AG09309 (cell line): Measurements from ENCODE around the gene RILPL2.
"Not testable (repeated sequence)": the region's sequence is repeated elsewhere in the genome, so short reads cannot be mapped to it uniquely, and the experiment has no call there.

Experiments used
- DNase-seq: peaks from one replicate; pipeline ENCODE4 v3.0.0-alpha.2; 2010; ENCODE audit warnings: low read depth
- H3K4me3 ChIP-seq: 2 replicates; pipeline ENCODE4 v1.5.1; 2011; ENCODE audit warnings: mild to moderate bottlenecking, low read depth, low read length, moderate library complexity; ENCODE audit not compliant: control insufficient read depth
- TF ChIP-seq, protein P1 (sequence below): IDR thresholded peaks from 2 replicates; pipeline ENCODE4 v1.5.1; 2011; ENCODE audit warnings: mild to moderate bottlenecking, low read depth, low read length, inconsistent platforms; ENCODE audit not compliant: insufficient read depth, control insufficient read depth; ENCODE audit errors: missing control alignments

Gene RILPL2

GRCh38 chr12:123421314-123421713 is 15.2 kb downstream of the RILPL2 start:
- no peak for DNase-seq
- H3K4me3 ChIP-seq, result no peak overlapping the region
- TF ChIP-seq, protein P1, sequence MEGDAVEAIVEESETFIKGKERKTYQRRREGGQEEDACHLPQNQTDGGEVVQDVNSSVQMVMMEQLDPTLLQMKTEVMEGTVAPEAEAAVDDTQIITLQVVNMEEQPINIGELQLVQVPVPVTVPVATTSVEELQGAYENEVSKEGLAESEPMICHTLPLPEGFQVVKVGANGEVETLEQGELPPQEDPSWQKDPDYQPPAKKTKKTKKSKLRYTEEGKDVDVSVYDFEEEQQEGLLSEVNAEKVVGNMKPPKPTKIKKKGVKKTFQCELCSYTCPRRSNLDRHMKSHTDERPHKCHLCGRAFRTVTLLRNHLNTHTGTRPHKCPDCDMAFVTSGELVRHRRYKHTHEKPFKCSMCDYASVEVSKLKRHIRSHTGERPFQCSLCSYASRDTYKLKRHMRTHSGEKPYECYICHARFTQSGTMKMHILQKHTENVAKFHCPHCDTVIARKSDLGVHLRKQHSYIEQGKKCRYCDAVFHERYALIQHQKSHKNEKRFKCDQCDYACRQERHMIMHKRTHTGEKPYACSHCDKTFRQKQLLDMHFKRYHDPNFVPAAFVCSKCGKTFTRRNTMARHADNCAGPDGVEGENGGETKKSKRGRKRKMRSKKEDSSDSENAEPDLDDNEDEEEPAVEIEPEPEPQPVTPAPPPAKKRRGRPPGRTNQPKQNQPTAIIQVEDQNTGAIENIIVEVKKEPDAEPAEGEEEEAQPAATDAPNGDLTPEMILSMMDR, result no peak

GRCh38 chr12:123410041-123410412 is 26.5 kb downstream of the RILPL2 start:
- DNase-seq, result no peak
- H3K4me3 ChIP-seq, result no peak overlapping the region
- TF ChIP-seq, protein P1, result no peak

DNA sequence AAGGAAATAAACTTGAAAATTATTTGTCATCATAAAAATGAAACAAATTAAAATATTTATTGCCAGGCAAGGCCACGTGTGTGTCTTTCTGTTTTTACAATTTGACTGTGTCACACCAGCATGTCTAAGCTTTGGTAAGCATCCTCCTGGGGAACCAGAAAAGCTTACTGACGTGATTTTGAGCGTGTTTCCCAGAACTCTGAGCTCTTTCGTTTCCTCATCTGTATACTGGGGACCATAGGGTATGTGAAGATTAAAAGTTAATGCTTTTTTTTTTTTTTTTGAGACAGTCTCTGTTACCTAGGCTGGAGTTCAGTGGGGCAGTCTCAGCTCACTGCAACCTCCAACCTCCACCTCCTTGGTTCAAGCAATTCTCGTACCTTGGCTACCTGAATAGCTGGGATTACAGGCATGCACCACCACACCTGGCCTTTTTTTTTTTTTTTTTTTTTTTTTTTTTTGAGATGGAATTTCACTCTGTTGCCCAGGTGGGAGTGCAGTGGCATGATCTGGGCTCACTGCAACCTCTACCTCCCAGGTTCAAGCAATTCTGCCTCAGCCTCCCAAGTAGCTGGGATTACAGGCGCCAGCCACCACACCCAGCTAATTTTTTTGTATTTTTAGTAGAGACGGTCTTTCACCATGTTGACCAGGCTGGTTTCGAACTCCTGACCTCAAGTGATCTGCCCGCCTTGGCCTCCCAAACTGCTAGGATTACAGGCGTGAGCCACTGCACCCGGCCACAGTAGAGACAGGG is 27.0 kb downstream of the RILPL2 start:
- not testable (repeated sequence) for H3K4me3 ChIP-seq, DNase-seq

- H3K4me3 ChIP-seq, DNase-seq: not testable (repeated sequence)
These were observed 27.9 kb downstream of the RILPL2 start for GRCh38 chr12:123408619-123409018.

DNA sequence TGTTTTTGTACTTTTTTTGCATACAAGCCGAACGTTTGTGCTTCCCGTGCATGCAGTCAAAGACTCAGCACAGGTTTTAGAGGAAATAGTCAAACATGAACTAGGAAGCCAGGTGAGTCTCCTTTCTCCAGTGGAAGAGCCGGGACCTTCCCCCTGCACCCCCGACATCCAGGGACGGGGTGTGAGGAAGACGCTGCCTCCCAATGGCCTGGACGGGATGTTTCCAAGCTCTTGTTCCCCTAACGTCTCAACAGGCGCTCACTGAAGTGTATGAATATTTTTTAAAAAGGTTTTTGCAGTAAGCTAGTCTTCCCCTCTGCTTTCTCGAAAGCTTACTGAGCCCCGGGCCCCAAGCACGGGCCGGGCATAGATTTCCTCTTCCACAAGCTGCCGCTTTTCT is 28.6 kb downstream of the RILPL2 start:
- not testable (repeated sequence) for H3K4me3 ChIP-seq, DNase-seq

DNA sequence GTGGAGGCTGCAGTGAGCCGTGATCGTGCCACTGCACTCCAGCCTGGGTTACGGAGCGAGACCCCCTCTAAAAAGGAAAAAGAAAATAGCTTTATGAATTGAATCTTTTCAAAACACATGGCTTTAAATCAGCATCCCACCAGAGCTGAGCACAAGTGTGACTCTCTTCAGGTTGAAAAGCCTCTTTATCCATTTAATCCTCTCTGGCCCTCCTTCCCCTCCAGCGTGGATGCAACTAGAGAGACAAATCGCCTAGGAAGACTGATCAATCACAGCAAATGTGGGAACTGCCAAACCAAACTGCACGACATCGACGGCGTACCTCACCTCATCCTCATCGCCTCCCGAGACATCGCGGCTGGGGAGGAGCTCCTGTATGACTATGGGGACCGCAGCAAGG is 29.2 kb downstream of the RILPL2 start:
- DNase-seq, H3K4me3 ChIP-seq: not testable (repeated sequence)

- H3K4me3 ChIP-seq, result no peak overlapping the region
- DNase-seq, result no peak
- TF ChIP-seq, protein P1, result no peak
These were observed 31.9 kb downstream of the RILPL2 start for GRCh38 chr12:123404581-123404980.

DNA sequence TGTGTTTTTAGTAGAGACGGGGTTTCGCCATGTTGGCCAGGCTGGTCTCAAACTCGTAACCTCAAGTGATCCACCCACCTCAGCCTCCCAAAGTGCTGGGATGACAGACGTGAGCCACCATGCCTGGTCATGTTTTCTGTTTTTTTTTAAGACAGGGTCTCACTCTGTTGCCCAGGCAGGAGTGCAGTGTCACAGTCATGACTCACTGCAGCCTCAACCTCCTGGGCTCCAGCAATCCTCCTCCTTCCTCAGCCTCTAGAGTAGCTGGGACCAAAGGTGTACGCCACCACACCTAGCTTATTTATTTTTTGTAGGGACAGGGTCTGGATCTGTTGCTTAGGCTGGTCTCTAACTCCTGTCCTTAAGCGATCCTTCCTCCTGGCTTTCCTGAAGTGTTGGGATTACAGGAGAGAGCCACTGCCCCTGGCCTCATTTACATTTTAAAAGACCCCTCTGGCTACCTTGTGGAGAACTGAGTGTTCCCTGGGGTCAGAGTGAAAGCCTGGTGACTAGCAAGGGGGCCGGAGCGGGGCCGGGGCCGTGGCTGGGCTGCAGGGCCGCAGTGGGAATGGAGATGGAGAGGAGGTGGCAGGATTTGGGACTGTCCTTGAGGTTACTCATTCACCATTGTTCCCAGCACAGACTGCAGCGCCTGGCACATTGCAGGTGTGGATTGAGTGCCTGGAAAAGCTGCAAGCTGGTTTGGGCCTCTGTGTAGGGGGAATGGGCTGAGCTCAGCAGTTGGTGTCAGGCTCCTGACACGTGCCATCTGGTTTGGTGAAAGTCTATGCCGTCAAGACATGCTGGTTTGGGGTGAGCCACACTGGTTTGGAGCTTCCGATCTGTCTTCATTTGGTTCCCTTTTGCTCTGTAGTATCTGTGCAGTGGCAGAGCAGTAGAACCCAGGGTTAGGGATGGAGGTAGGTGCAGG is 34.5 kb downstream of the RILPL2 start:
- DNase-seq, result no peak
- H3K4me3 ChIP-seq, result no peak overlapping the region

More for the DNA sequence above, 34.5 kb downstream of the RILPL2 start:
- TF ChIP-seq, protein P1, result no peak
